PFSK-1 (cell line): Measurements from ENCODE around the gene MNX1.

Source experiments
- FOXP2 ChIP-seq: optimal IDR thresholded peaks from 2 replicates; pipeline ENCODE3; 2011; ENCODE audit warnings: borderline replicate concordance, control low read depth, inconsistent platforms; ENCODE audit not compliant: insufficient read depth; ENCODE audit errors: extremely low read length, extremely low read depth
- POLR2AphosphoS5 ChIP-seq: IDR thresholded peaks from 2 replicates; pipeline ENCODE4 v1.6.1; 2012; ENCODE audit warnings: low read depth, mild to moderate bottlenecking, control low read depth, low read length, moderate library complexity
- REST ChIP-seq, 2 experiments: IDR thresholded peaks; 2 replicates each; pipeline versions ENCODE4 v1.6.1 to v1.8.0; 2011 to 2012; ENCODE audit warnings: low read depth in 2 of 2, low read length in 2 of 2, control low read depth in 1 of 2, inconsistent platforms in 1 of 2, mild to moderate bottlenecking in 1 of 2, moderate library complexity in 1 of 2; ENCODE audit not compliant: insufficient read depth in 1 of 2
- SIN3A ChIP-seq: IDR thresholded peaks from 2 replicates; pipeline ENCODE4 v1.6.1; 2012; ENCODE audit warnings: mild to moderate bottlenecking, low read length, moderate library complexity, borderline replicate concordance; ENCODE audit not compliant: insufficient read depth
- TAF1 ChIP-seq: IDR thresholded peaks from 2 replicates; pipeline ENCODE4 v1.6.1; 2012; ENCODE audit warnings: low read length, control low read depth, borderline replicate concordance; ENCODE audit not compliant: insufficient read depth

The MNX1 gene

GRCh38 chr7:156962145-156962544 lies 48.3 kb downstream of the MNX1 start:
- TF ChIP-seq POLR2AphosphoS5 (no peak), FOXP2 (no peak), TAF1 (no peak), REST (IDR thresholded peaks at IDR 0.05; ENCODE audit: insufficient read depth in 1 of 2, low read depth in 2 of 2, low read length in 2 of 2) (no peak), SIN3A (no peak)

GRCh38 chr7:156956727-156957126 lies 53.7 kb downstream of the MNX1 start:
- TF ChIP-seq POLR2AphosphoS5 (no peak), REST (IDR thresholded peaks at IDR 0.05; ENCODE audit: insufficient read depth in 1 of 2, low read depth in 2 of 2, low read length in 2 of 2) (no peak), TAF1 (no peak), FOXP2 (no peak), SIN3A (no peak)

- TF ChIP-seq POLR2AphosphoS5 (no peak), REST (IDR thresholded peaks at IDR 0.05; ENCODE audit: insufficient read depth in 1 of 2, low read depth in 2 of 2, low read length in 2 of 2) (no peak), TAF1 (no peak), SIN3A (no peak), FOXP2 (no peak)
Measured at GRCh38 chr7:156954941-156955340, 55.5 kb downstream of the MNX1 start.
